Measurements from ENCODE around the gene LEP. TPM values are rescaled to one million over a fixed set of nuclear protein-coding genes. Genes with fewer than 3 reads are reported as not detected.
"Not testable (repeated sequence)": the region's sequence is repeated elsewhere in the genome, so short reads cannot be mapped to it uniquely, and the experiment has no call there.

Gene LEP
- polyA plus RNA-seq, 3 donors = 0.12 to 0.13 TPM; not detected in 1

DNA sequence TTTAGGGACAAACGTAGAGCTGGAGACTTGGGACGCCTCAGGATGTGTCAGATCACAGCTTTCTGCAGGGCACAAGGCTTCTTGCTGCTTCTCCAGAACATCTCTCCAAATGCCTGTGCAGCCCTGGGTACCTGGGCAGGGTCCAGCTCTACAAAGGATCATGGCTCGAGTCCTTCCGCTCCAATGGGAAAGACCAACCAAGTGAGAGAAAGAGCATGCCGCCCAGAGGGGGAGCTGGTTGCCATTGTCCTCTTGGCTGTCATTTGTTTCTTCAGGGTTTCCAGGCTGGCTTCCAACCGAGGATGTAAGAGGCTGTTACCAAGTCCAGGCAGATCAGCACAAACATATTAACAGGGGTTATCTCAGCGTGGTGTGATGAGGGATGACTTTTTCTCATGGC, 5.6 kb upstream of the LEP start:
- Mint-ChIP-seq H3K4me3 (no peak overlapping the region), H3K27ac (peak overlapping the region in 5 of 7 donors; percentile 62 to 98 (median 98)), H3K27me3 (ENCODE audit: low read depth in 3 of 3) (no peaks in the 10 kb centered on the region), H3K9me3 (peaks cover 18 to 33% (median 26%) of the 10 kb centered on the region in 7 donors), H3K4me1 (peaks cover 37% of the 10 kb centered on the region), H3K36me3 (peaks cover 9 to 22% of the 10 kb centered on the region in 2 donors)
- intact Hi-C loops (cut with micrococcal nuclease) = no loop called here
- no peak for DNase-seq
- no peak overlapping the region for H3K4me2 ChIP-seq (replicated peaks; ENCODE audit: extremely low read depth, low read length, poor library complexity, severe bottlenecking)
- H3K9ac ChIP-seq (ENCODE audit: insufficient read depth, low read length, poor library complexity, severe bottlenecking) = no peak overlapping the region
- no peak overlapping the region for H3K4me3 ChIP-seq (replicated peaks in 1 of 3; ENCODE audit: low read depth in 2 of 3, low read length in 3 of 3)
- peaks cover 0 to 2% of the 10 kb centered on the region in 2 donors for H3K27me3 ChIP-seq (ENCODE audit: control insufficient read depth in 2 of 2, insufficient read depth in 2 of 2, low read length in 2 of 2)
- no peaks in the 10 kb centered on the region for H3K79me2 ChIP-seq (ENCODE audit: insufficient read depth, low read length)
- TF ChIP-seq, protein P1, sequence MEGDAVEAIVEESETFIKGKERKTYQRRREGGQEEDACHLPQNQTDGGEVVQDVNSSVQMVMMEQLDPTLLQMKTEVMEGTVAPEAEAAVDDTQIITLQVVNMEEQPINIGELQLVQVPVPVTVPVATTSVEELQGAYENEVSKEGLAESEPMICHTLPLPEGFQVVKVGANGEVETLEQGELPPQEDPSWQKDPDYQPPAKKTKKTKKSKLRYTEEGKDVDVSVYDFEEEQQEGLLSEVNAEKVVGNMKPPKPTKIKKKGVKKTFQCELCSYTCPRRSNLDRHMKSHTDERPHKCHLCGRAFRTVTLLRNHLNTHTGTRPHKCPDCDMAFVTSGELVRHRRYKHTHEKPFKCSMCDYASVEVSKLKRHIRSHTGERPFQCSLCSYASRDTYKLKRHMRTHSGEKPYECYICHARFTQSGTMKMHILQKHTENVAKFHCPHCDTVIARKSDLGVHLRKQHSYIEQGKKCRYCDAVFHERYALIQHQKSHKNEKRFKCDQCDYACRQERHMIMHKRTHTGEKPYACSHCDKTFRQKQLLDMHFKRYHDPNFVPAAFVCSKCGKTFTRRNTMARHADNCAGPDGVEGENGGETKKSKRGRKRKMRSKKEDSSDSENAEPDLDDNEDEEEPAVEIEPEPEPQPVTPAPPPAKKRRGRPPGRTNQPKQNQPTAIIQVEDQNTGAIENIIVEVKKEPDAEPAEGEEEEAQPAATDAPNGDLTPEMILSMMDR (IDR thresholded peaks at IDR 0.05) = no peak
- H3K36me3 ChIP-seq (replicated peaks in 1 of 2; ENCODE audit: control insufficient read depth in 1 of 2, insufficient read depth in 2 of 2, low read length in 2 of 2) = no peaks in the 10 kb centered on the region
- H2AFZ ChIP-seq (ENCODE audit: insufficient read depth, low read depth, low read length, poor library complexity, severe bottlenecking) = no peak overlapping the region
- peaks cover 28% of the 10 kb centered on the region in 2 donors for H3K9me3 ChIP-seq (replicated peaks in 1 of 2; ENCODE audit: control insufficient read depth in 1 of 2, insufficient read depth in 1 of 2, low read length in 2 of 2)
- peaks cover 34 to 41% of the 10 kb centered on the region in 2 donors for H3K4me1 ChIP-seq (ENCODE audit: control insufficient read depth in 1 of 2, insufficient read depth in 2 of 2, low read length in 2 of 2)
- 85% methylated on average over 5 of the region's 7 CpGs for WGBS (ENCODE audit: insufficient coverage)
- no peak overlapping the region for H3K27ac ChIP-seq (ENCODE audit: low read depth in 1 of 2, low read length in 2 of 2)
- no peaks in the 10 kb centered on the region for H4K20me1 ChIP-seq (ENCODE audit: insufficient read depth, low read length)

DNA sequence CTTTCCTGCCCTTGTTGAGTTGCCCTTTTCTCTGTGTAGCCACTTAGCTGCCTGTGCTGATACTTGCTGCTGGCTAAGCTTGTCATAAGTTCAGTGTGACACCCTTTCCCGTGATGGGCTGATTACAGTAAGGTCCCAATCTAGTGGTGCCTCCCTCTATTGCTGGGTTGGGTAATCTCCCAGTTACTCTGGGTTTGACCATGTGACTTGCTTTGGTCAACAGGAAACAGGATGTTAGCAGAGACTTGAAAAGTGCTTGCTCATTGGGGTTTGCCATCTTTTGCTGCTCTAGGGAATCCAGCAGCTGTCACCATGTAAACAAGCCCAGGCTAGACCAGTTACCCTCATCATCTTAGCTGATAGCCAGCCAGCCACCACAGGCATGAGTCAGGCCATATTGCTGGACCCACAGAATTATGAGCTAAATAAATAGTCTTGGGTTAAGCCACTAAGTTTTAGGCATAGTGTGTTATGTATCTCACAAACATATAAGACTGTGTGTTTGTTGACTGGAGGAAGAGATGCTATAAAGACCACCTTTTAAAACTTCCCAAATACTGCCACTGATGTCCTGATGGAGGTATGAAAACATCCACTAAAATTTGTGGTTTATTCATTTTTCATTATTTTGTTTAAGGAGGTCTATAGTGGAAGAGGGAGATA, 4.0 kb upstream of the LEP start:
- TF ChIP-seq, protein P1 (IDR thresholded peaks at IDR 0.05) = no peak
- Histone ChIP-seq H3K36me3 (replicated peaks in 1 of 2; ENCODE audit: control insufficient read depth in 1 of 2, insufficient read depth in 2 of 2, low read length in 2 of 2) (no peaks in the 10 kb centered on the region), H3K27ac (ENCODE audit: low read depth in 1 of 2, low read length in 2 of 2) (peak overlapping the region; percentile 77 to 94), H3K4me1 (ENCODE audit: control insufficient read depth in 1 of 2, insufficient read depth in 2 of 2, low read length in 2 of 2) (peaks cover 39 to 49% of the 10 kb centered on the region in 2 donors), H4K20me1 (ENCODE audit: insufficient read depth, low read length) (no peaks in the 10 kb centered on the region), H3K9ac (ENCODE audit: insufficient read depth, low read length, poor library complexity, severe bottlenecking) (peak overlapping the region; percentile 57), H2AFZ (ENCODE audit: insufficient read depth, low read depth, low read length, poor library complexity, severe bottlenecking) (peak overlapping the region; percentile 46), H3K27me3 (ENCODE audit: control insufficient read depth in 2 of 2, insufficient read depth in 2 of 2, low read length in 2 of 2) (peaks cover 0 to 7% of the 10 kb centered on the region in 2 donors), H3K4me3 (replicated peaks in 1 of 3; ENCODE audit: low read depth in 2 of 3, low read length in 3 of 3) (no peak overlapping the region), H3K79me2 (ENCODE audit: insufficient read depth, low read length) (no peaks in the 10 kb centered on the region), H3K9me3 (replicated peaks in 1 of 2; ENCODE audit: control insufficient read depth in 1 of 2, insufficient read depth in 1 of 2, low read length in 2 of 2) (peaks cover 33 to 37% of the 10 kb centered on the region in 2 donors), H3K4me2 (replicated peaks; ENCODE audit: extremely low read depth, low read length, poor library complexity, severe bottlenecking) (peak overlapping the region; percentile 18)
- peak; percentile 95 to 98 (median 98) for DNase-seq
- Mint-ChIP-seq H3K27ac (peak overlapping the region; percentile 96 to 99 (median 98)), H3K27me3 (ENCODE audit: low read depth in 3 of 3) (peaks cover 0 to 6% (median 0%) of the 10 kb centered on the region in 3 donors), H3K4me1 (peaks cover 42% of the 10 kb centered on the region), H3K4me3 (peak overlapping the region; percentile 10 to 29), H3K9me3 (peaks cover 18 to 41% (median 30%) of the 10 kb centered on the region in 7 donors), H3K36me3 (peaks cover 11 to 22% of the 10 kb centered on the region in 2 donors)
- intact Hi-C loops (cut with micrococcal nuclease) = loop anchor here in 1 of 2 donors (1.0 to 2.0 kb wide), 2 partner anchors 13 to 20 kb away; no protein-coding TSS in a partner anchor
- WGBS (ENCODE audit: insufficient coverage) = 0% methylated on average over 1 of the region's 1 CpG

DNA sequence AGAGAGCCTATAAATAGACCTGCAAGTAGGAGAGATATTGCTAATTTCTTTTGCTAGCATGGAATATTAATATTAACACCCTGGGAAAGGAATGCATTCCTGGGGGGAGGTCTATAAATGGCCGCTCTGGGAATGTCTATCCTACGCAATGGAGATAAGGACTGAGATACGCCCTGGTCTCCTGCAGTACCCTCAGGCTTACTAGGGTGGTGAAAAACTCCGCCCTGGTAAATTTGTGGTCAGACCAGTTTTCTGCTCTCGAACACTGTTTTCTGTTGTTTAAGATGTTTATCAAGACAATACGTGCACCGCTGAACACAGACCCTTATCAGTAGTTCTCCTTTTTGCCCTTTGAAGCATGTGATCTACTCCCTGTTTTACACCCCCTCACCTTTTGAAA, 1.9 kb upstream of the LEP start:
- H3K27ac Mint-ChIP-seq = peak overlapping the region in 1 of 7 donors; percentile 45
- H3K27me3 ChIP-seq (ENCODE audit: control insufficient read depth in 2 of 2, insufficient read depth in 2 of 2, low read length in 2 of 2); H3K4me3 ChIP-seq (replicated peaks in 1 of 3; ENCODE audit: low read depth in 2 of 3, low read length in 3 of 3); H3K9ac ChIP-seq (ENCODE audit: insufficient read depth, low read length, poor library complexity, severe bottlenecking); H4K20me1 ChIP-seq (ENCODE audit: insufficient read depth, low read length); H3K4me3 Mint-ChIP-seq; H3K27ac ChIP-seq (ENCODE audit: low read depth in 1 of 2, low read length in 2 of 2); H3K79me2 ChIP-seq (ENCODE audit: insufficient read depth, low read length); DNase-seq; H3K27me3 Mint-ChIP-seq (ENCODE audit: low read depth in 3 of 3); H2AFZ ChIP-seq (ENCODE audit: insufficient read depth, low read depth, low read length, poor library complexity, severe bottlenecking); H3K36me3 ChIP-seq (replicated peaks in 1 of 2; ENCODE audit: control insufficient read depth in 1 of 2, insufficient read depth in 2 of 2, low read length in 2 of 2); intact Hi-C loops (cut with micrococcal nuclease); H3K4me2 ChIP-seq (replicated peaks; ENCODE audit: extremely low read depth, low read length, poor library complexity, severe bottlenecking): not testable (repeated sequence)
- peaks cover 18 to 41% (median 30%) of the 10 kb centered on the region in 7 donors for H3K9me3 Mint-ChIP-seq
- H3K4me1 Mint-ChIP-seq = peaks cover 39% of the 10 kb centered on the region
- WGBS (ENCODE audit: insufficient coverage) = 74% methylated on average over 5 of the region's 7 CpGs
- Histone ChIP-seq H3K9me3 (replicated peaks in 1 of 2; ENCODE audit: control insufficient read depth in 1 of 2, insufficient read depth in 1 of 2, low read length in 2 of 2) (peaks cover 33 to 37% of the 10 kb centered on the region in 2 donors), H3K4me1 (ENCODE audit: control insufficient read depth in 1 of 2, insufficient read depth in 2 of 2, low read length in 2 of 2) (peaks cover 39 to 48% of the 10 kb centered on the region in 2 donors)
- peaks cover 11 to 22% of the 10 kb centered on the region in 2 donors for H3K36me3 Mint-ChIP-seq
